Kidney capillary endothelial cell (primary cell): Measurements from ENCODE around the gene RABGGTA.
"Not testable (repeated sequence)": the region's sequence is repeated elsewhere in the genome, so short reads cannot be mapped to it uniquely, and the experiment has no call there.

ENCODE experiments used
- DNase-seq: peaks from one replicate; pipeline ENCODE4 v3.0.0-alpha.2; 2018; ENCODE audit warnings: low spot score

Gene RABGGTA

DNA sequence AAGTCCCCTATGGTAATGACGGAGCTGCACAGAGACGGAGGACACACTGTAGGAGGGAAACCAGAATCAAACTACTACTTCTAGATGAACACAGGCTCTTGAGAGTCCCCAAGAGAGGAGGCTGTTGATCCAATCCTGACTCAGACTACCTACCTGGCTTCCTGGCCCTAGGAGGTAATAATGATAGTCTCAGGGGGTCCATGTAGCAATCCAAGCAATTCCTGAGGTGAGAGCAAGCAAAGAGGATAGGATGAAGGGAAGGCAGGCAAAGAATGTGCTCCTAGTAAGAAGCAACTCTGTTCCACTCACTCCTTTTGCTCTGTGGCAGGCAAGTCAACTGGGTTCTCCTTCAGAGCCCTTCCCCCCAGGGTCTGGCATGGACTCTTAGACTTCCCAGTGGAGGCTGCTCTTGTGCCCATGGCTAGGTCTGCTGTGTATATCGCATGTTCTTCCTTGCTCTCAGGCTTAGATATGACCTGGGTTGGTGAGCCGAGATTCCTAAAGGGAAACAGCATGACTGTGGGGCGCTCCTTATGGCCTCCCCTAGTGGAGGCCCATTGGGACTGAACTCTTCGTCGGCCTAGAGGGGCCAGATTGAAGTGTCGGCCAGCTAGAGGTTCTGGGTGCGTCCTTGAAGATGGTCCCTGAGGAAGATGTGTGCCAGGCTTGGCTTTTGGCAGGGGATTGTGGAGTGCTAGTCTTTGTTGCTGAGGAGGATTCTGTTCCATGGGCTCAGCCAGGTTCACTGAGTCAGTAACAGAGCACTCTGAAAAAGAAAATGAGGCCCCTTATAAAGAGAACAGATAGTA is 31.1 kb downstream of the RABGGTA start:
- no peak for DNase-seq

GRCh38 chr14:24238527-24239037 is 32.8 kb downstream of the RABGGTA start:
- DNase-seq: no peak

DNA sequence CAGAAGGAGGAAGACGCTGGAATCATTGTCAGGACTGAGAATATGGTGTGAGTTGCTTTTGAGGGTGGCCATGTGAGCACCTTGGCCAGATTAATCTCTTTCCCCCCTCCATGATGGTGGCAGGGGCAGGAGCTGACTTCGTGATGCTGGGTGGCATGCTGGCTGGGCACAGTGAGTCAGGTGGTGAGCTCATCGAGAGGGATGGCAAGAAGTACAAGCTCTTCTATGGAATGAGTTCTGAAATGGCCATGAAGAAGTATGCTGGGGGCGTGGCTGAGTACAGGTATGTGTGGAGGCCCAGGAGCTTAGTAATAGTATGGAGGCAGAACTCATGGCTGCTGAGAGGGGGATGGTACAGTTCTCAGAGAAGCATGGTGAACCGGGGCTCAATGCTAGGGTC is 33.3 kb downstream of the RABGGTA start:
- no peak for DNase-seq

- DNase-seq: no peak
These were observed 33.9 kb downstream of the RABGGTA start for GRCh38 chr14:24237463-24237955.

GRCh38 chr14:24236689-24237462 is 34.5 kb downstream of the RABGGTA start:
- no peak for DNase-seq

- no peak for DNase-seq
These were observed 35.4 kb downstream of the RABGGTA start for GRCh38 chr14:24235804-24236688.

- DNase-seq: no peak
These were observed 37.0 kb downstream of the RABGGTA start for GRCh38 chr14:24234095-24235005.

DNA sequence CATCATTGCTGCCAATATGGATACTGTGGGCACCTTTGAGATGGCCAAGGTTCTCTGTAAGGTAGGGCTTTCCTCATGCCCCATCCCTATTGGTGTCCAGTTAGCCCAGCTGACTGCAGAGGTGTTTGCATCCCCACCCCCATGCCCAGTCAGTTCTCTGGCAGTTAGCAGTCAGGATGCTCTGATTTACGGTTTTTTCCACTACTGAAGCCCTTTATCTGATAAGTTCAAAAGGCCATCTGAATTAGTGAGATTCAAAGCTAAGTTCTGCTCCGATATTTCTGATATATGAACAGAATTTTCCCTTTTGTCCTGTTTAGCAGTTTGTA is 37.9 kb downstream of the RABGGTA start:
- DNase-seq: no peak

- no peak for DNase-seq
These were observed 38.5 kb downstream of the RABGGTA start, which contains the start of gene GMPR2 for GRCh38 chr14:24232645-24233537. TSS of gene GMPR2 (plus strand) at chr14:24232929. CDS start at chr14:24233254, 325 bp downstream.

DNA sequence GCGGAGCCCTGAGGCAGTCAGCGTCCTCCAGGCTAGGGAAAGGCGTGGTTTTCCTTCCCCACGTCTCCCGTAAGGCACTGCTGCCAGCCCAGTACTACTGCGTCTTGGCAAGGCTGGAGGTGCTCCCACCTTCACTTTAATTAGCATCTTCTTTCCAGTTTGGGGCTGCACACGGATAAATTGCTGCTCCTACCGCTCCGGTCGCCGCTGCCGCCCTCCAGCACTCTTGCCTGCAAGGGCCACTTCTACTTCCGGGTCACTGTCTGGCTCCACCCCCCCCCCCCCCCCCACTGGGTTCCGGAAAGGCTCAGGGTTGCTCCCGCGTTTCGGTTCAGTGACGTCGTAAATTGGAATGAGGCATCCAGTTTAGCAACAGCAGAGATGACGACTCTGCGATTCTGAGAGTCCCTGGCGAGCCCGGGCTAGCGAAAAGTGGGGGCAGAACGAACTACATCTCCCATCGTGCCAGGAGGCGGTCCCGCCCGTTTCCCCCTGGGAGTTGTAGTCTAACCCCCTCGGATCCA is 39.2 kb downstream of the RABGGTA start, which contains the start of gene NEDD8:
Gene NEDD8 (minus strand): TSS at position 247 of the 524 bp plus-strand sequence. CDS start 100 bp downstream, at position 147.
- peak; percentile 93 for DNase-seq

DNA sequence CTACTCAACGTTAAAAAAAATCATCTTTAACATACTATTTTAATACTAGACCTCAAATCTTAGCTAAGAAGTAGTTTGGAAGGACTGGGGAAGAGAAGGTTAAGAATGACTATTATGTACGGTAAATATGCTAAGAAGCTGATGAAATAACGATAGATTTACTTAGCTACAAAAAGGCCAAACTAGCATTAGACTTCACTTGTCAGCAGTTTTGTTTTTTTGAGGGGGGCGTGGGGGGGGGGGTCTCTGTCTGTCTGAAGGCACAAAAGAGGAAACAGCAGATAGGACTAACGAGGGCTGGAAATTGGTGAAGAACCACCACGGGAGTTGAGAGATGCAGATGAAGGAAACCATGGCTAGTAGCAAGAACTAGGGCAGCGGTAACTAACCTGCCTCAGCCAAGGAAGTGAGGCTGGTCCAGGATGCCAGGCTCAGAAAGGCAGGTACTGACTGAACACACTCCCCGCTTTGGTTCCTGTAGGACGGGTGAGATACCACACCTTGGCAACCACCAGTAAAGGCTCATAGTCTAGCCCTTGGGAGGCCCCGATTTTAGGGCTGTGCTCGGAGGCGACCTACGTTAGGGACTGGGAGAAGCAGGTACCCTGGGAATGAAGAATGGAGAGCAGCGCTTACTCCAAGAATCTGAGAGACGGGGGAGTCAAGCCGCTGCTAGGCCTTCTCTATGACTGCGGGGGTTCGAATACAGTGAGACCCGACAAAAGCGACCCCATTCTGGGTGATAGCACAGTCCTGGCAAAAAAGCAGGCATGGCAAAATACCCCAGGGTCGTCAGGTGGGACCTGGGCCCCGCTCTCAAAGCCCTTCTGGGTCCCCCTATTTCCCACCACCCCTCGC is 39.9 kb downstream of the RABGGTA start:
- no peak for DNase-seq

DNA sequence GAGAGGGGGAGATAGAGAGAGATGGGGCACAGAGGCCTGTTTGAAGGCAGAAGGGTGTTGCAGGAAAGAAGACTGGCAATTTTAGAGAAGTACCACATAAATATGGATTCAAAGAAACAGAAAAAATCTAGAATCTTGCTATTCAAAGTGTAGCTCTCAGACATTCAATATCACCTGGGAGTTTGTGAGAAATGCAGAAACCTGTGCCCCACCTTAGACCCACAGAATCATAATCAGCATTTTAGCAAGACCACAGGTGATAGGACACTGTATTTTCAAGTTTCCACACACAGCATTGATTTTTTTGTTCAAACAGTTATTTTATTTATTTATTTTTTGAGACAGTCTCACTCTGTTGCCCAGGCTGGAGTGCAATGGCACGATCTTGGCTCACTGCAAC is 42.5 kb downstream of the RABGGTA start:
- no peak for DNase-seq

GRCh38 chr14:24226473-24226872 is 44.9 kb downstream of the RABGGTA start:
- DNase-seq: no peak

GRCh38 chr14:24224618-24225071 is 46.8 kb downstream of the RABGGTA start:
- DNase-seq: peak; percentile 94

- not testable (repeated sequence) for DNase-seq
These were observed 48.4 kb downstream of the RABGGTA start for GRCh38 chr14:24222987-24223386.

DNA sequence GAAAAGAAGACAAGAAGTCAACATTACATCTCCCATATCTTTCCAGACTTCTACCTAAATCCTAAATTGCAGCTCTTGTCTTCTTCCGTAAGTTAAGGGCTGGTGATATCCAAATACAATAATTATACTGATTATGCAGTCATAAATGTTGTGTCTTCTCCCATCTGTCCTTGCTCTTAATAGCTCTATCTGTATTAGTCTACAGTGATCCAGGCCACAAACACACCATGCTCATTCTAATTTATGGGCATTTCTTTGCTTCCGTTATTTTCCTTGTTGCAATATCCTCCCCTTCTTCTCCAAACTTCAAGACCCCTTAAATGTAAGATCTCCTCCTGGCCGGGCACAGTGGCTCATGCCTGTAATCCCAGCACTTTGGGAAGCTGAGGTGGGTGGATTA is 51.9 kb downstream of the RABGGTA start:
- no peak for DNase-seq

DNA sequence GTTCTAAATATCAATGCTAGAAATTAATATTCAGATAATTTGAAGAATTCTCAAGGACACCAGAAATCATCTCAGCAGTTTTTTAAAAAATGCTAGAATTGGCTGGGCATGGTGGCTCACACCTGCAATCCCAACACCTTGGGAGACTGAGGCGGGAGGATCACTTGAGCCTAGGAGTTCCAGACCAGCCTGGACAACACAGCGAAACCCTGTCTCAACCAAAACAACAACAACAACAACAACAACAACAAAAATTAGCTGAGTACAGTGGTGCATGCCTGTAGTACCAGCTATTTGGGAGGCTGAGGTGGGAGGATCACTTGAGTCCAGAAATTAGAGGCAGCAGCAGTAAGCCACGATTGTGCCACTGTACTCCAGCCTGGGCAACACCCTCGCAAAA is 52.3 kb downstream of the RABGGTA start:
- no peak for DNase-seq

DNA sequence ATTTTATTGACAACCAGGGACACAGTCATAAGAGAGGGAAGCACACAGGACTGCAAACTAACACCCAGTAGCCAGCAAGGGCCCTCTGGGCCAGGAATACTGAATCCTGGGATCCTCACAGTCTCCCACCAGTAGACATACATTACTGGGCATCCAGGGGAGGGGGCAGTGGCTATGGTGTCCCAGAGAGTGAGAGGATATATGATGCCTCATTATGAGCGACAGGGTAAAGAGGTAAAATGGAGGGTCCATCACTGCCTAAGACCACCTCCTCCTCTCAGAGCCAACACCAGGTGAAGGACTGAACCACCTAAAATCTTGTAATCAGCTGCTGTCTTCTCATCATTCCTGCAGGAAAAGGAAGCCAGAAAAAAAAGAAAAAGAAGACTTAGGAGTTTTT is 54.5 kb downstream of the RABGGTA start:
- DNase-seq: not testable (repeated sequence)
